HCEC 1CT (cell line): ENCODE measurements around the gene LYPLA2.
"Not testable (repeated sequence)": the region's sequence is repeated elsewhere in the genome, so short reads cannot be mapped to it uniquely, and the experiment has no call there.

Experiments used
- DNase-seq: peaks from one replicate; pipeline ENCODE4 v3.0.0-alpha.2; 2017

Gene LYPLA2

GRCh38 chr1:23801338-23801748, 10.4 kb downstream of the LYPLA2 start:
- no peak for DNase-seq

GRCh38 chr1:23801876-23802275, 10.9 kb downstream of the LYPLA2 start:
- no peak for DNase-seq

- DNase-seq = not testable (repeated sequence)
Measured at GRCh38 chr1:23802809-23803342, 11.9 kb downstream of the LYPLA2 start.

- DNase-seq = no peak
Measured at GRCh38 chr1:23803674-23804073, 12.7 kb downstream of the LYPLA2 start.

- DNase-seq = no peak
Measured at GRCh38 chr1:23804183-23804835, 13.4 kb downstream of the LYPLA2 start.

- no peak for DNase-seq
Measured at GRCh38 chr1:23805025-23805424, 14.1 kb downstream of the LYPLA2 start.

- DNase-seq = no peak
Measured at GRCh38 chr1:23806280-23806679, 15.3 kb downstream of the LYPLA2 start.

GRCh38 chr1:23807453-23807852, 16.5 kb downstream of the LYPLA2 start:
- DNase-seq = no peak

GRCh38 chr1:23809751-23810171, 18.8 kb downstream of the LYPLA2 start:
- peak; percentile 59 for DNase-seq

GRCh38 chr1:23810818-23811540, 20.0 kb downstream of the LYPLA2 start:
- DNase-seq = peak; percentile 31

GRCh38 chr1:23814016-23814415, 23.1 kb downstream of the LYPLA2 start:
- no peak for DNase-seq

- no peak for DNase-seq
Measured at GRCh38 chr1:23816361-23816760, 25.4 kb downstream of the LYPLA2 start.

GRCh38 chr1:23816906-23817305, 26.0 kb downstream of the LYPLA2 start:
- no peak for DNase-seq

GRCh38 chr1:23817633-23818032, 26.7 kb downstream of the LYPLA2 start:
- DNase-seq = no peak

GRCh38 chr1:23823767-23824166, 32.8 kb downstream of the LYPLA2 start:
- DNase-seq = no peak

GRCh38 chr1:23824711-23825075, 33.7 kb downstream of the LYPLA2 start:
- DNase-seq = no peak

- peak; percentile 90 for DNase-seq
Measured at GRCh38 chr1:23825076-23825761, 34.3 kb downstream of the LYPLA2 start, which contains the start of gene HMGCL. HMGCL (minus strand) TSS chr1:23825429; CDS start chr1:23825415, 14 bp downstream.

- DNase-seq = no peak
Measured at GRCh38 chr1:23825762-23826522, 35.0 kb downstream of the LYPLA2 start.

- not testable (repeated sequence) for DNase-seq
Measured at GRCh38 chr1:23826590-23826989, 35.6 kb downstream of the LYPLA2 start.

GRCh38 chr1:23827717-23828116, 36.8 kb downstream of the LYPLA2 start:
- DNase-seq = no peak

- not testable (repeated sequence) for DNase-seq
Measured at GRCh38 chr1:23834156-23834555, 43.2 kb downstream of the LYPLA2 start.

- no peak for DNase-seq
Measured at GRCh38 chr1:23836037-23836436, 45.1 kb downstream of the LYPLA2 start.

GRCh38 chr1:23837908-23838307, 47.0 kb downstream of the LYPLA2 start:
- no peak for DNase-seq
